Skin of body (tissue), 2 donors: ENCODE measurements around the gene UPK3BL2. TPM values are rescaled to one million over a fixed set of nuclear protein-coding genes. Genes with fewer than 3 reads are reported as not detected.
"Not testable (repeated sequence)": the region's sequence is repeated elsewhere in the genome, so short reads cannot be mapped to it uniquely, and the experiment has no call there.

Experiments used
- DNase-seq: peaks from one replicate; lab custom pipeline; 2025; lab: John Stamatoyannopoulos, UW
- total RNA-seq: library from RNA; depleted of rRNA; stranded (reverse); fragments of >200 nt; gene quantifications from one replicate; pipeline ENCODE4 v1.2.3, GENCODE V29; 2014

UPK3BL2 gene
- total RNA-seq, 1 donor from 2014 or later = 16.2 TPM

DNA sequence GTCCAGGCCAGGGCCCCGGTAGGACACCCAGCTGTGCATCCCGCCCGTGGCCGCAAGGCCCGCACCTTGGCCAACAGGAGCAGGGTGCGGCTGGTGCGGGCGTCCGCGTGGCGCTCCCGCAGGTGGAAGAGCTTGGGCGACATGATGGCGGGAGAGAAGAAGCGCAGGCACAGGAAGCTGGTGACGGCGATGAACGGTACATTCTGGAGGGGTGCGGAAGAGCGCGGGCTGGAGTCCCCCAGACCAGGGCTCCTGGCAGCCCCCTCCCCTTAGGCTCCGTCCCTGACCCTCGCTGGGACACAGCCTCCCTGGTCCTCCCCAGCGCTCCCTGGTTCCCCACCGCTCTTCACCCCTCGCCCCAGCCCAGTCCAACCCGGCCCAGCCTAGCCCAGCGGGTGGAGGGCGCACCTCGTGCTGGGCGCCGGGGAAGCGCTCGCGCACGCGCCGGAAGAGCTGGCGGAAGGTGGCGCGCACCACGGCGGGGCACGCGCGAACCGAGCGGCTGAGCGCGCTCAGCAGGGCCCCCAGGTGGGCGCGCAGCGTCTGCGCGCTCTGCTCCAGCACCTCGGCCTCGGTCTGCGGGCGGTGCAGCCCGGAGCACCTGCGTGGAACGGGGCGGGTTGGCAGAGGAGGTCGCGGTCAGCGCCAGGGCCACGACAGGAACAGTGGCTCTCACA lies 48.9 kb downstream of the UPK3BL2 start:
- DNase-seq = not testable (repeated sequence)

DNA sequence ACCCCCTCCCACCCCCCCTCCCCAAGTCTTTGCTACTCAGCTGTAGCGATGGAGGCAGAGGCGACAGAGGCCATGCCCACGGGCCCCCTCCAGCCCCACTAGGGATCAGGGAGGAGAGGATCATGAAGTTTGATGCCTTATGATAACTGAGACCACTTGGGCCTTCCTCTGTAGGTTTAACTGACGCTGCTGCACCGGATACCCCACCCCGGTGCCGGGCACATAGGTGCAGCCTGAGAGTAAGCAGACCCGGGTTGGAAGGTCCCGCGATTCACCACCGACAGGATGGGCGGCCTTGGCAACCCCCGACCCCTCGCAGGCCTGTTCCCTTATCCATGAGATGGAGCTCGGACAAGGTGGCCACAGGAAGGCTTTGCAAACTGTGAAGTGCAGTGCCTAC lies 49.5 kb downstream of the UPK3BL2 start:
- DNase-seq = not testable (repeated sequence)

DNA sequence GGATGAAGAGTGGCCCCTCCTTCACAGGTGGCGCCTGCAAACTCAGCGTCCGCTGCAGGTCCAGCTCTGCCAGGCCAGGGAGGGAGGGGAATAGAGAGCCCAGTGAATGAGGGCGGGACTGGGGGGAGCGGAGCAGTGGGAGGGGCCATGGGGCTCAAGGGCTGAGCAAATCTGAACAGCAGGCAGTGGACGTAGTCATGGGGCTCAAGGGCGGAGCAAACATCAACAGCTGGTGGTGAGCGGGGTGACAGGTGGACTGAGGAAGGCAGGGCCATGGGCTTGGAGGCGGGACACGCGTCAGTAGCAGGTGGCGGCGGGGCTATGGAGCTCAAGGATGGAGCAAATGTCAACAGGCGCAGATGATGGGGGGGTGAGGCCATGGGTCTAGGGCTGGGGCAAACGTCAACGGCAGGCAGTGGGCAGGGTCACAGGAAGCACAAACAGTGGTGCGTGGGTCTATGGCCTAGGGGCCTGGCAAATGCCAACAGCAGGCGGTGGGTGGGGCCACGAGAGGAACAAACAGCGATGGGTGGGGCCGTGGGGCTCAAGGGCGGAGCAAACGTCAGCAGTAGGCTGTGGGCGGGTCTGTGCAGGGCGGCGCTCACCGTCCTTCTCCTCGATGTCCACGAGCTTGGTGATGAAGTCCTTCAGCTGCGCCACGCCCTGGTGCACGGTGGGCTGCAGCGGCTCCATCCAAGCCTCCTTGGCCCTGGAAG lies 50.1 kb downstream of the UPK3BL2 start:
- DNase-seq = not testable (repeated sequence)

DNA sequence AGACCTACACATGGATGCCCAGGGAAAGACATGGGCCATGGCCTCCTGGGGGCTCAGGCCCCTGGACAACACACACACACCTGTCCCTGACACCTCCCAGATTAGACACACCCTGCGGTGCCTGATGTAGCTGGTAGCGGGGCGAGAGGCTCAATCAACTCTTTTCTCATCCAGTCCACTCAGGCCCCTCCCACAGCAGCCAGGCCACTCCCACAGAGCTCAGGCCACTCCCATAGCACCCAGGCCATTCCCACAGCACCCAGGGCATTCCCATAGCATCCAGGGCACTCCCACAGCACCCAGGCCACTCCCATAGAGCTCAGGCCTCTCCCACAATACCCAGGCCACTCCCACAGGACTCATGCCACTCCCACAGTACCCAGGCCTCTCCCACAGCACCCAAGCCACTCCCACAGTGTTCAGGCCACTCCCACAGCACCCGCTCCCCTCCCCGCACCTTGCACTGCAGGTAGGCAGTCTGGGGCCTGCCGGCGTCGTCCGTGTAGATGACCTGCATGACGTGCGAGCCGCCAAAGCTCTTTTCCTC lies 52.9 kb downstream of the UPK3BL2 start:
- not testable (repeated sequence) for DNase-seq

Other genes starting within 250 kb of the UPK3BL2 start
- not detected for gene SPDYE6, start 187.3 kb downstream of the UPK3BL2 start, total RNA-seq
- 18.0 TPM for gene PRKRIP1, start 147.3 kb downstream of the UPK3BL2 start, total RNA-seq
- gene ORAI2, start 110.1 kb downstream of the UPK3BL2 start, total RNA-seq = 5.2 TPM
- gene ALKBH4, start 78.8 kb downstream of the UPK3BL2 start, total RNA-seq = 7.1 TPM
- 8.0 TPM for gene LRWD1, start 78.7 kb downstream of the UPK3BL2 start, total RNA-seq
- 12.4 TPM for gene POLR2J, start 64.8 kb downstream of the UPK3BL2 start, total RNA-seq
- 6.7 TPM for gene RASA4B, start 25.9 kb downstream of the UPK3BL2 start, total RNA-seq
- not detected for gene SPDYE2, start 7.5 kb upstream of the UPK3BL2 start, total RNA-seq
- 27.6 TPM for gene POLR2J3, start 28.9 kb upstream of the UPK3BL2 start, total RNA-seq
- gene RASA4, start 73.1 kb upstream of the UPK3BL2 start, total RNA-seq = 26.5 TPM
- 37.9 TPM for gene UPK3BL1, start 99.1 kb upstream of the UPK3BL2 start, total RNA-seq
- not detected for gene SPDYE2B, start 106.6 kb upstream of the UPK3BL2 start, total RNA-seq
- 3.6 TPM for gene POLR2J2, start 128.0 kb upstream of the UPK3BL2 start, total RNA-seq
- gene FAM185A, start 205.3 kb upstream of the UPK3BL2 start, total RNA-seq = 11.0 TPM